Nephron (organoid): ENCODE measurements around the gene KDM4B.

ENCODE experiments used
- H3K27ac Mint-ChIP-seq, 3 experiments: 2 replicates each; pipeline ENCODE4 v1.8.0; 2020; ENCODE audit warnings: mixed read lengths in 3 of 3, mild to moderate bottlenecking in 2 of 3, moderate library complexity in 1 of 3
- H3K27me3 Mint-ChIP-seq: 2 replicates; pipeline ENCODE4 v1.8.0; 2021; ENCODE audit warnings: low read depth, mild to moderate bottlenecking, moderate library complexity, mixed read lengths
- H3K36me3 Mint-ChIP-seq: 2 replicates; pipeline ENCODE4 v1.8.0; 2020; ENCODE audit warnings: low read depth, mixed read lengths
- H3K4me1 Mint-ChIP-seq: 2 replicates; pipeline ENCODE4 v1.8.0; 2020; ENCODE audit warnings: mixed read lengths
- H3K4me3 Mint-ChIP-seq, 3 experiments: 2 replicates each; pipeline ENCODE4 v1.8.0; 2020; ENCODE audit warnings: mild to moderate bottlenecking in 3 of 3, mixed read lengths in 3 of 3, moderate library complexity in 2 of 3
- H3K9me3 Mint-ChIP-seq: 2 replicates; pipeline ENCODE4 v1.8.0; 2020; ENCODE audit warnings: mixed read lengths
- TF ChIP-seq, protein P1 (sequence below), 3 experiments: fragments of 200-600 bp; sonication (generic); IDR thresholded peaks; one replicate each; pipeline ENCODE4 v1.5.0; 2021; ENCODE audit warnings: antibody characterized with exemption in 3 of 3; ENCODE audit not compliant: unreplicated experiment in 3 of 3

KDM4B gene

DNA sequence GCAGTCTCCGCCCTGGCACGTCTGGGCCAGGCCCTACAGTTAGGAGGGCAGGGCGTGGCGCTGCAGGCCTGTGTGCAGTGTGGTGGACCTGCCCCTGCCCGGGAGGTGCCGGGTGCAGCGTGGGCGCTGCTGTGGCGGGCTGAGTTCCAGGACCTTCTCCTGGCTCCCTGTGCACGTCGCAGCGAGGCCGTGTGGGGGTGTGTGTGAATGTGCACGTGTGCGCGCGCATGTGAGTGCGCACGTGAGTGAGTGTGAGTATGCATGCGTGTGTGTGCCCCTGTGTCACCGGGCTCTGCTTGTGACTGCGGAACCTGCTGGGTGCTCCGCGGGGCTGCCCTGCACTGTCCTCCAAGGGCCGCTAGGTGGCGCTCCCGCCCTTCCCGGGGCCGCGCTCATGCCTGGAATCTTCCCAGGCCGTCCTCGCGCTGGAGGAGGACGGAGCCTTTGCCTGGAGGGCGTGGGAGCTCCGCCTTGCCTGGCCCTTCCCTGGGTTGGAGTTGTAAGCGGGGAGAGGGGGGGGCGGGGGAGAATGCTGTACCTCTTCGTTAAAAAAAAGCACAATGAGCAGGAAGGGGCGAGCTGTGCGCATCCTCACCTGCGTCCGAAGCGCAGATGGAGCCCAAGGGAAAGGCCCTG is 79.3 kb downstream of the KDM4B start:
- Mint-ChIP-seq H3K27ac (no peak overlapping the region), H3K27me3 (no peaks in the 10 kb centered on the region), H3K4me3 (no peak overlapping the region), H3K9me3 (no peaks in the 10 kb centered on the region), H3K36me3 (peaks cover 15% of the 10 kb centered on the region), H3K4me1 (peaks cover 17% of the 10 kb centered on the region)
- TF ChIP-seq, protein P1, sequence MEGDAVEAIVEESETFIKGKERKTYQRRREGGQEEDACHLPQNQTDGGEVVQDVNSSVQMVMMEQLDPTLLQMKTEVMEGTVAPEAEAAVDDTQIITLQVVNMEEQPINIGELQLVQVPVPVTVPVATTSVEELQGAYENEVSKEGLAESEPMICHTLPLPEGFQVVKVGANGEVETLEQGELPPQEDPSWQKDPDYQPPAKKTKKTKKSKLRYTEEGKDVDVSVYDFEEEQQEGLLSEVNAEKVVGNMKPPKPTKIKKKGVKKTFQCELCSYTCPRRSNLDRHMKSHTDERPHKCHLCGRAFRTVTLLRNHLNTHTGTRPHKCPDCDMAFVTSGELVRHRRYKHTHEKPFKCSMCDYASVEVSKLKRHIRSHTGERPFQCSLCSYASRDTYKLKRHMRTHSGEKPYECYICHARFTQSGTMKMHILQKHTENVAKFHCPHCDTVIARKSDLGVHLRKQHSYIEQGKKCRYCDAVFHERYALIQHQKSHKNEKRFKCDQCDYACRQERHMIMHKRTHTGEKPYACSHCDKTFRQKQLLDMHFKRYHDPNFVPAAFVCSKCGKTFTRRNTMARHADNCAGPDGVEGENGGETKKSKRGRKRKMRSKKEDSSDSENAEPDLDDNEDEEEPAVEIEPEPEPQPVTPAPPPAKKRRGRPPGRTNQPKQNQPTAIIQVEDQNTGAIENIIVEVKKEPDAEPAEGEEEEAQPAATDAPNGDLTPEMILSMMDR (IDR thresholded peaks at IDR 0.05; ENCODE audit: unreplicated experiment in 3 of 3), result peak; percentile 98

DNA sequence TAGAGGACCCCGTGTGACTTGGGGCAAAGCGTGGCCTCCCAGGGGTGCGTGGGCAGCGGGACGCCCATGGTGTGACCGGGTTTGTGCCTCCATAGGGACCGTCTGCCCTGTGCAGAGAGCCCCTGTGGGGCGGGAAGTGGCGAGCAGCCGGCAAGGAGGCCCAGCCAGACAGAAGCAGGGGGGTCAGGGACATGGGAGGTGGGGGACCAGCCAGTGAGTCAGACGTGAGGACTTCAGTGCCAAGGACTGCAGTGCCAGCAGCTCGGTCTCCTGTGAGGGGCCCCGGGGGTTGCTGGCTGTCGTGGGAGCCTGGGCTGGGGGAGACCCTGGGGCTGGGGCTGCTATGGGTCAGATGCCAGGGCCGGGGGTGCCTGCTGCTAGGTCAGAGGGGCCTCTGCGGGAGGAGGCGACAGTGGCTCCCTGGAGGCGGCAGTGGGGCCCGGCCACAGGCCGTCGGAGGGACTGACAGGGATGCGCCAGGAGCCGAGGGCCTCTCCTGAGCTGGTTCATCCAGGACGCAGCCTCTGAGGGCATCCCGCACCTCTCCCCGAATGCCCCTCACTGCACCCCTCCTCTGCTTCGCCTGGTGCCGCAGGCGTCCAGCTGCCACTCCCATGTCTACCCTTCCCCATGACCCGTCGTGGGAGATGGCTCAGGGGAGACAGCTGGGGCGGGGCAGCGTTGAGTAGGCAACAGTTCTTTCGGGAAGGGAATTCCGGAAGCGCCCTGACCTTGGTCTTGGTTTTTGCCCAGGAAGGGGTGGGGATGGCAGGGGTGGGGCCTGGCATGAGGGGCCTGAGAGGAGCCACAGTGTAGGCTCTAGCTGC is 80.0 kb downstream of the KDM4B start:
- H3K4me1 Mint-ChIP-seq, result peaks cover 17% of the 10 kb centered on the region
- H3K27me3 Mint-ChIP-seq, result no peaks in the 10 kb centered on the region
- no peak overlapping the region for H3K27ac Mint-ChIP-seq
- H3K4me3 Mint-ChIP-seq, result no peak overlapping the region
- H3K9me3 Mint-ChIP-seq, result no peaks in the 10 kb centered on the region
- TF ChIP-seq, protein P1 (IDR thresholded peaks at IDR 0.05; ENCODE audit: unreplicated experiment in 3 of 3), result no peak
- H3K36me3 Mint-ChIP-seq, result peaks cover 11% of the 10 kb centered on the region

DNA sequence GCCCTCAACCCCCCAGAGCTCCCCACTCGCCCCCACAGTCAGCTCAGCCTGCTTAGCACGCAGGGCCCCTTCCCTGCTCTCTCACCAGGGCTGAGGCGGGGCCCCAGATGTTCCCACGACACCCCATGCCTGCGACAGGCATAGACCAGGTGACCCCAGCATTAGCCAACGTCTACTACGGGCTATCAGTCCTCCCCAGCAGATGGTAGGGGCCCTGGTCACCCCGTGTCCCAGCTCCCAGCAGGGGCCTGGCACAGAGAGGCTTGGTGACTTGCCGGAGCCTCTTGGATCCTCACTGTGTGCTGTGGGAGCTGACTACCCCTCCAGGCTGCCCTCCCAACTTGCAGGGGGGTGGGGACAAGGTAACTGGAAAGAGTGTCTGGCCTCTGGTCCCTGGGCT is 80.6 kb downstream of the KDM4B start:
- Mint-ChIP-seq H3K27me3 (no peaks in the 10 kb centered on the region), H3K9me3 (no peaks in the 10 kb centered on the region), H3K4me1 (peaks cover 17% of the 10 kb centered on the region), H3K27ac (peak overlapping the region in 1 of 3 experiments; percentile 75), H3K36me3 (peaks cover 15% of the 10 kb centered on the region), H3K4me3 (no peak overlapping the region)
- TF ChIP-seq, protein P1 (IDR thresholded peaks at IDR 0.05; ENCODE audit: unreplicated experiment in 3 of 3), result no peak

DNA sequence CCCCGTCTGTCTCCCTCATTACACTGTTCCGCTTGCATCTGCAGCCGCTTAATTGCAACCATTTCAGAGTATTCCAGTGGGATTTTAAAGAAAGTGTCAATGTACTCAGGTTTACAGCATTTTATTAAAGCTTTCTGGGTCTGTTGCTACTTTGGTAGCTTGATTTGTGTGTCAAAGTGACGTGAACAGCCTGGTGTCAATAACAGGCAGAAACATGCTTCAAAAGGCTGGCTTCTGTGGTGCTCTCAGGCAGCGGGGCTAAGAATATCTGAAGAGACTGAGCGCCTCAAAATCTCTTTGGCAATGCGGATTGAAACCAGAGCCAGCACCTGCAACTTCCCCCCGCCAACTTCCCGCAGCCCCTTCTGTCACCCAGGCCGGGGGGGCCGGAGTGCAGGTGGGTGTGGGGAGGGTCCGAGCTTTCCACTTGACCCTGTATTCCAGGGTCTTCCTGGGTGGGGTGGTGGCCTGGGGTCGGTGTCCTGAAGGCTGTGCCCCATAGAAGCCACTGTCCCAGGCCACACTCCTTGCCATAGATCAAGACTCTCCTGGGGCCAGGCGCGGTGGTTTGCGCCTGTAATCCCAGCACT is 81.2 kb downstream of the KDM4B start:
- peak overlapping the region in 2 of 3 experiments; percentile 13 to 68 for H3K4me3 Mint-ChIP-seq
- peak overlapping the region in 2 of 3 experiments; percentile 75 to 85 for H3K27ac Mint-ChIP-seq
- TF ChIP-seq, protein P1 (IDR thresholded peaks at IDR 0.05; ENCODE audit: unreplicated experiment in 3 of 3), result no peak
- H3K36me3 Mint-ChIP-seq, result peaks cover 13% of the 10 kb centered on the region
- no peaks in the 10 kb centered on the region for H3K9me3 Mint-ChIP-seq
- peaks cover 17% of the 10 kb centered on the region for H3K4me1 Mint-ChIP-seq
- H3K27me3 Mint-ChIP-seq, result no peaks in the 10 kb centered on the region

DNA sequence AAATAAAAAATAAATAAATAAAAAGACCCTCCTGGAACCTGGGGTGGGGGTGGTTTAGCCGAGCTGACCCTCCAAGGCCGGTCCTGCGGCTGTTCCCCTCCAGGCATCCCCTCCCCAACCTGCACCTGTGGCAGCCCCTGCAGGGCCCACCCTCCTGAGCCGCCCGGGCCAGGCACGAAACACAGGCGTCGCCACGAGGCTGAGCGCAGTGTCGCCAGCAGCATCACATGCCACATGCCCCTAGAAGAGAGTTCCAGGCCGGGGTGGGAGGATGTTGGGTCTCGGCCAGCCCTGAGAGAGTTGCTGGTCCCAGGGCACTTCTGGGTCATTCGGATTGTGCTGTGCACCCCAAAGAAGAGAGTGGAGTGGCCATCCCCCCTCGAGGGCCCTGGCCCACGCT is 82.0 kb downstream of the KDM4B start:
- H3K4me3 Mint-ChIP-seq, result no peak overlapping the region
- H3K27me3 Mint-ChIP-seq, result no peaks in the 10 kb centered on the region
- TF ChIP-seq, protein P1 (IDR thresholded peaks at IDR 0.05; ENCODE audit: unreplicated experiment in 3 of 3), result no peak
- H3K36me3 Mint-ChIP-seq, result peaks cover 13% of the 10 kb centered on the region
- peaks cover 16% of the 10 kb centered on the region for H3K4me1 Mint-ChIP-seq
- no peak overlapping the region for H3K27ac Mint-ChIP-seq
- no peaks in the 10 kb centered on the region for H3K9me3 Mint-ChIP-seq
